ENCODE data around the gene ANO6. TPM values are rescaled to one million over a fixed set of nuclear protein-coding genes. Genes with fewer than 3 reads are reported as not detected.

ANO6 gene
- total RNA-seq, 1 donor from 2014 or later, result 32.0 TPM

DNA sequence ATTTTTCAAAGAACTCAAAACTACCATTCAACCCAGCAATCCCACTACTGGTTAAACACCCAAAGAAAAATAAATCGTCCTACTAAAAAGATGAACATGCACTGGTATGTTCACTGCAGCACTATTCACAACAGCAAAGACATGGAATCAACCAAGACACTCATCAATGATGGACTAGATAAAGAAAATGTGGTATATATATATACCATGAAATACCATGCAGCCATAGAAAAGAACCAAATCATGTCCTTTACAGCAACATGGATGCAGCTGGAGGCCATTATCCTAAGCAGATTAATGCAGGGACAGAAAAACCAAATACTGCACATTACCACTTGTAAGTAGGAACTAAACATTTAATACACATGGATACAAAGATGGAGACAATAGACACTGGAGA, 3.8 kb upstream of the ANO6 start:
- no peaks in the 10 kb centered on the region for H3K36me3 Mint-ChIP-seq (ENCODE audit: low read depth)
- no peak overlapping the region for H3K27ac Mint-ChIP-seq (ENCODE audit: unreplicated experiment)
- no peaks in the 10 kb centered on the region for H3K9me3 Mint-ChIP-seq
- no peak for DNase-seq (ENCODE audit: low read depth, low spot score)
- TF ChIP-seq, protein P1, sequence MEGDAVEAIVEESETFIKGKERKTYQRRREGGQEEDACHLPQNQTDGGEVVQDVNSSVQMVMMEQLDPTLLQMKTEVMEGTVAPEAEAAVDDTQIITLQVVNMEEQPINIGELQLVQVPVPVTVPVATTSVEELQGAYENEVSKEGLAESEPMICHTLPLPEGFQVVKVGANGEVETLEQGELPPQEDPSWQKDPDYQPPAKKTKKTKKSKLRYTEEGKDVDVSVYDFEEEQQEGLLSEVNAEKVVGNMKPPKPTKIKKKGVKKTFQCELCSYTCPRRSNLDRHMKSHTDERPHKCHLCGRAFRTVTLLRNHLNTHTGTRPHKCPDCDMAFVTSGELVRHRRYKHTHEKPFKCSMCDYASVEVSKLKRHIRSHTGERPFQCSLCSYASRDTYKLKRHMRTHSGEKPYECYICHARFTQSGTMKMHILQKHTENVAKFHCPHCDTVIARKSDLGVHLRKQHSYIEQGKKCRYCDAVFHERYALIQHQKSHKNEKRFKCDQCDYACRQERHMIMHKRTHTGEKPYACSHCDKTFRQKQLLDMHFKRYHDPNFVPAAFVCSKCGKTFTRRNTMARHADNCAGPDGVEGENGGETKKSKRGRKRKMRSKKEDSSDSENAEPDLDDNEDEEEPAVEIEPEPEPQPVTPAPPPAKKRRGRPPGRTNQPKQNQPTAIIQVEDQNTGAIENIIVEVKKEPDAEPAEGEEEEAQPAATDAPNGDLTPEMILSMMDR (conservative IDR thresholded peaks at IDR 0.05), result no peak
- H3K4me1 Mint-ChIP-seq, result peaks cover 26% of the 10 kb centered on the region
- H3K27me3 Mint-ChIP-seq (ENCODE audit: low read depth), result no peaks in the 10 kb centered on the region
- peak overlapping the region; percentile 21 for H3K4me3 Mint-ChIP-seq

DNA sequence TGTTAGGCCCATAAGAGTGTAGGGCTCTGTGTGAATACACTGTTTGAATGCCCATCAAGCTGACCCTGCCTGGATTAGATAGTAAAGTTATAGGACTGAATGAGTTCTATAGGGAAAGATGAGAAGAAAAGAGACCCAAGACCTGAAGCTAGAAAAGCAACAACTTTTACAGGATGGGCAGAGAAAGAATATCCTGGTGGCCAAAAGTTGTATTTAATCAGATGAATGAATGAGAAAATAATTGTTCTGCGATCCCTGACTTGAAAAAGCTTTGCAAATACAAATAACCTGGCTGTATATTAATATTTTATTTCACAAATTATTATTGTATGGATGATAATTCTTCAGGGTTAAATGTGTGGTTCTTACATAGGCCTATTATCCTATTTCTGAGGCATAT, 2.8 kb upstream of the ANO6 start:
- Mint-ChIP-seq H3K4me1 (peaks cover 36% of the 10 kb centered on the region), H3K4me3 (peak overlapping the region; percentile 41), H3K27ac (ENCODE audit: unreplicated experiment) (no peak overlapping the region)

DNA sequence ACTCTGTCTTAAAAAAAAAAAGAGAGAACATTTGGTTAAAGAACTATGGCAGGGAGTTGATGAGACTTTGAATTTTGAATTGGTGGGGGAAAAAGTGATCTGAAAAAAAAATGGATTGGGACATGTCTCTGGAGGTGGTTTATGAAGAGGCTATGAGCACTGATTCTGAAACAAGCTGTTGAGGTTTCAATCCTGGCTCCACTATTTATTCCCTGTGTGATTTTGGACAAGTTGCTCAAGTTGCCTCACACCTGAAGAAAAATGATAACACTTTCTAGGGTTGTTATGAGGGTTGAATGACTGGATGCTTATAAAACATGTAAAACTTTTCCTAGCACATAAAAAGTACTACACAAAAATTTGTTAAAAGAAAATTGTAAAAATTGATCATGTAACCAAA, 1.8 kb upstream of the ANO6 start:
- H3K9me3 Mint-ChIP-seq, result no peaks in the 10 kb centered on the region
- peaks cover 40% of the 10 kb centered on the region for H3K4me1 Mint-ChIP-seq
- H3K4me3 Mint-ChIP-seq, result peak overlapping the region; percentile 68
- DNase-seq (ENCODE audit: low read depth, low spot score), result no peak
- no peak overlapping the region for H3K27ac Mint-ChIP-seq (ENCODE audit: unreplicated experiment)
- TF ChIP-seq, protein P1 (conservative IDR thresholded peaks at IDR 0.05), result no peak
- no peaks in the 10 kb centered on the region for H3K36me3 Mint-ChIP-seq (ENCODE audit: low read depth)
- H3K27me3 Mint-ChIP-seq (ENCODE audit: low read depth), result no peaks in the 10 kb centered on the region

More for the DNA sequence above, 2.8 kb upstream of the ANO6 start:
- Mint-ChIP-seq H3K9me3 (no peaks in the 10 kb centered on the region), H3K27me3 (ENCODE audit: low read depth) (no peaks in the 10 kb centered on the region), H3K36me3 (ENCODE audit: low read depth) (no peaks in the 10 kb centered on the region)
- no peak for DNase-seq (ENCODE audit: low read depth, low spot score)
- TF ChIP-seq, protein P1 (conservative IDR thresholded peaks at IDR 0.05), result peak; percentile 28

DNA sequence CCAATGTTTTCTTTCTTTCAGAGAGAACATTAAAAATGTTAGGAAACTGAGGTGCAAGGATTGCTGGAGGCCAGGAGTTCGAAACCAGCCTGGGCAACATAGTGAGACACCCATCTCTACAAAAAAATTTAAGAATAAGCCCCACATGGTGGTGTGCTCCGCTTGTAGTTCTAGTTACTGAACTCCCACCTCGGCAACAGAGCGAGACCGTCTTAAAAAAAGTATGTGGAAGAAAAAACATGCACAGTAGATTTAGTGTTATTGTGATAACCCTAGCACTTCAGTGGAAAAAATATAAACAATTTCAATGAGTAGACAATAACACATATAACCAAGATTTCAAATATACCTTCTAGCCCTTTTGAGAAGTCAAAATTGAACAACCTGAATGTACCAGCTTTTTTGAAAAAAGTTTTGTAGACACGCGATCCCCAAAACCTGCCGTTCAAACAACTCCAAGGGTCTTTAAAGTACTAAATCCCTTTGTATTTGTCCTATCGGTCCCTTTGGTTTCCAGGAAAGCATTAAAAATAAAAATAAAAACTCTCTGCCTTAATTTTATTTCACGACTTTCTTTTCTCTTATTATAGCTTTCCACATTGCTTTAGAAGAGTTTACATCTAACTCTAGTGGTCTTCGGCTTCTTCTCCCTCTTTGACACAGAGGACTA, 1.0 kb upstream of the ANO6 start:
- Mint-ChIP-seq H3K4me1 (peaks cover 44% of the 10 kb centered on the region), H3K27me3 (ENCODE audit: low read depth) (no peaks in the 10 kb centered on the region), H3K9me3 (no peaks in the 10 kb centered on the region), H3K27ac (ENCODE audit: unreplicated experiment) (peak overlapping the region; percentile 98), H3K36me3 (ENCODE audit: low read depth) (no peaks in the 10 kb centered on the region), H3K4me3 (peak overlapping the region; percentile 94)
- TF ChIP-seq, protein P1 (conservative IDR thresholded peaks at IDR 0.05), result no peak
- no peak for DNase-seq (ENCODE audit: low read depth, low spot score)

DNA sequence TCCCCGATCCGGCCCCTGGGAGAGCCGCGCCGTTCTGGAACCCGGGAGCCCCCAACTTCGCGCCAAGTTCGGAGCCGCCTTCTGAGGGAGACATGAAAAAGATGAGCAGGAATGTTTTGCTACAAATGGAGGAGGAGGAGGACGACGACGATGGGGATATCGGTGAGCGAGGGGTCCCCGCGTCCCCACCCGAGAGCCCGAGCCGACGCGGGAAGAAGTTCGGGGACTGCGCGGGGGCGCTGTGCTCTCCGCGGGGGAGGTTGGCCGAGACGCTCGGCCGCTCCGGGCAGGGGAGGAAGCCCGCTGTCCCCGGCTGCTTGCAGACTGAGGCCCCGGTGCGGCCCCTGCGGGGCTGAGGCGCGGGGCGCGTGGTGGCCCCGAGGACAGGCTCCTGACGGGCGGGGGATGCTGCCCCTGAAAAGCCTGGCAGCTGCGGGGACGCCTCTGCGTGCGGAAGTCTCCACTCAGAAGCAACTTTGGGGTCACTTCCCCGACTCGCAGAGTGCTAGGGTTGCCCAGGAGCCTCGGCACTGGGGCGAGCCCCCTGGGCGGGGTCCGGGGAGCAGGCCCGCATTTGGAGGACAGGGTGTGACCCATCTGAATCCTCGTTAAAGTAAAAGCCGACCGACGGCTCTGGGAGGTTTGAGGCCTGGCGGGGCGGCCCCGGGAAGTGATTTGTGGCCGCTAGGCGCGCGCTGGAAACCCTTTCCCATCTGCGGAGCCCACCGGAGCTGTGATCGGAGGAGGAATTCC, 511 bp downstream of the ANO6 start:
- H3K36me3 Mint-ChIP-seq (ENCODE audit: low read depth), result peaks cover 5% of the 10 kb centered on the region
- H3K27me3 Mint-ChIP-seq (ENCODE audit: low read depth), result no peaks in the 10 kb centered on the region
- TF ChIP-seq, protein P1 (conservative IDR thresholded peaks at IDR 0.05), result peak; percentile 54
- peak overlapping the region; percentile 99 for H3K4me3 Mint-ChIP-seq
- H3K27ac Mint-ChIP-seq (ENCODE audit: unreplicated experiment), result peak overlapping the region; percentile 99
- peaks cover 56% of the 10 kb centered on the region for H3K4me1 Mint-ChIP-seq
- DNase-seq (ENCODE audit: low read depth, low spot score), result peak; percentile 58
- no peaks in the 10 kb centered on the region for H3K9me3 Mint-ChIP-seq

Data from neural crest cell (in vitro differentiated cells).